A673 (cell line): ENCODE measurements around the gene SGO2. TPM values are rescaled to one million over a fixed set of nuclear protein-coding genes. Genes with fewer than 3 reads are reported as not detected.

Experiments used
- BruUV-seq: library from RNA; stranded (reverse); fragments of 400-500 nt; replicated peaks from 2 replicates; lab custom pipeline; 2021; lab: Mats Ljungman, UMichigan
- CTCF ChIA-PET: fragments of 300-600 bp; sonication (Branson Sonifier 250); formaldehyde crosslinking; loops from one replicate; lab custom pipeline; 2022; ENCODE audit warnings: antibody characterized with exemption; lab: Charles Lee
- POLR2A ChIA-PET: fragments of 300-600 bp; sonication (Branson Sonifier 250); formaldehyde crosslinking; loops from one replicate; lab custom pipeline; 2022; ENCODE audit warnings: antibody characterized with exemption; ENCODE audit not compliant: low non-redundant PET; lab: Charles Lee
- DNase-seq: peaks from one replicate; pipeline ENCODE4 v3.0.0-alpha.2; 2015; ENCODE audit warnings: low spot score
- H3K27ac ChIP-seq: fragments of 200-600 bp; sonication (generic); 2 replicates; pipeline ENCODE4 v1.5.1; 2016; ENCODE audit warnings: mixed run types, low read depth, mild to moderate bottlenecking, mixed read lengths, antibody characterized with exemption, low read length; ENCODE audit not compliant: poor library complexity, severe bottlenecking
- H3K27me3 ChIP-seq: fragments of 200-600 bp; sonication (generic); replicated peaks from 2 replicates; pipeline ENCODE4 v1.6.1; 2017; ENCODE audit warnings: mixed run types, low read depth, mild to moderate bottlenecking, mixed read lengths, antibody characterized with exemption, low read length; ENCODE audit not compliant: insufficient read depth, poor library complexity
- H3K36me3 ChIP-seq: fragments of 200-600 bp; sonication (generic); 2 replicates; pipeline ENCODE4 v1.6.1; 2016; ENCODE audit warnings: mixed run types, mild to moderate bottlenecking, mixed read lengths, antibody characterized with exemption, low read length; ENCODE audit not compliant: insufficient read depth, poor library complexity, severe bottlenecking
- H3K4me1 ChIP-seq: fragments of 200-600 bp; sonication (generic); 2 replicates; pipeline ENCODE4 v1.6.1; 2017; ENCODE audit warnings: mixed run types, mild to moderate bottlenecking, mixed read lengths, antibody characterized with exemption, low read length; ENCODE audit not compliant: insufficient read depth, poor library complexity, severe bottlenecking
- H3K4me3 ChIP-seq: fragments of 200-600 bp; sonication (generic); 2 replicates; pipeline ENCODE4 v1.5.1; 2016; ENCODE audit warnings: low read depth, mixed run types, mild to moderate bottlenecking, mixed read lengths, low read length; ENCODE audit not compliant: poor library complexity, severe bottlenecking
- H3K9me3 ChIP-seq: fragments of 200-600 bp; sonication (generic); 2 replicates; pipeline ENCODE4 v1.6.1; 2016; ENCODE audit warnings: mixed run types, low read depth, mild to moderate bottlenecking, mixed read lengths, antibody characterized with exemption, low read length; ENCODE audit not compliant: poor library complexity, severe bottlenecking
- CTCF ChIP-seq: fragments of 300-800, 200-600 bp; sonication (generic); conservative IDR thresholded peaks from 2 replicates; pipeline ENCODE4 v1.5.1; 2017; ENCODE audit warnings: low read depth, mild to moderate bottlenecking, antibody characterized with exemption, low read length, moderate library complexity, mixed read lengths
- EZH2 ChIP-seq: fragments of 200-600 bp; sonication (generic); IDR thresholded peaks from 2 replicates; pipeline ENCODE4 v1.6.1; 2017; ENCODE audit warnings: borderline replicate concordance, low read depth, mild to moderate bottlenecking, mixed read lengths, antibody characterized with exemption, low read length; ENCODE audit not compliant: poor library complexity, severe bottlenecking
- intact Hi-C: fragments of 100-400 bp; cut with micrococcal nuclease; formaldehyde crosslinking; loops from one replicate; pipeline ENCODE4 v1.10.0; 2022; ENCODE audit not compliant: unreplicated experiment
- total RNA-seq: library from RNA; stranded (reverse); gene quantifications from 2 replicates; pipeline ENCODE4 v1.2.3, GENCODE V29; 2021

The SGO2 gene
- total RNA-seq, 1 experiment from 2014 or later, result 37.3 TPM

GRCh38 chr2:200624026-200624425, 98.0 kb downstream of the SGO2 start:
- no peak for TF ChIP-seq CTCF
- TF ChIP-seq EZH2, result no peak
- Histone ChIP-seq H3K27me3 (no peaks in the 10 kb centered on the region), H3K9me3 (no peaks in the 10 kb centered on the region), H3K36me3 (no peaks in the 10 kb centered on the region), H3K4me1 (no peaks in the 10 kb centered on the region), H3K4me3 (no peak overlapping the region), H3K27ac (no peak overlapping the region)
- DNase-seq, result no peak
- intact Hi-C loops, result no loop called here
- no TSS peak for BruUV-seq
- CTCF ChIA-PET, result no interaction called here
- POLR2A ChIA-PET, result no interaction called here

- no peak for TF ChIP-seq EZH2
- no peak for TF ChIP-seq CTCF
- no peaks in the 10 kb centered on the region for H3K27me3 ChIP-seq
- no peaks in the 10 kb centered on the region for H3K9me3 ChIP-seq
- no peak for DNase-seq
- no peaks in the 10 kb centered on the region for H3K4me1 ChIP-seq
- BruUV-seq, result no TSS peak
- POLR2A ChIA-PET, result no interaction called here
- CTCF ChIA-PET, result no interaction called here
- H3K4me3 ChIP-seq, result no peak overlapping the region
- H3K27ac ChIP-seq, result no peak overlapping the region
- intact Hi-C loops, result no loop called here
- no peaks in the 10 kb centered on the region for H3K36me3 ChIP-seq
Observed at GRCh38 chr2:200624658-200625057, 98.7 kb downstream of the SGO2 start.

GRCh38 chr2:200625282-200625681, 99.3 kb downstream of the SGO2 start:
- H3K36me3 ChIP-seq, result no peaks in the 10 kb centered on the region
- H3K9me3 ChIP-seq, result no peaks in the 10 kb centered on the region
- CTCF ChIA-PET, result no interaction called here
- BruUV-seq, result no TSS peak
- no peaks in the 10 kb centered on the region for H3K27me3 ChIP-seq
- POLR2A ChIA-PET, result no interaction called here
- TF ChIP-seq EZH2 (no peak), CTCF (no peak)
- no peaks in the 10 kb centered on the region for H3K4me1 ChIP-seq
- intact Hi-C loops, result no loop called here
- H3K4me3 ChIP-seq, result no peak overlapping the region
- no peak for DNase-seq
- H3K27ac ChIP-seq, result no peak overlapping the region
